ENCODE data around the gene PNCK. TPM values are rescaled to one million over a fixed set of nuclear protein-coding genes. Genes with fewer than 3 reads are reported as not detected.

Gene PNCK
- total and polyA plus RNA-seq, 2 of the 13 experiments (the other 11 are each of a cell fraction or from before 2014, with no cell fraction given), result 33.1 TPM; not detected in 1

DNA sequence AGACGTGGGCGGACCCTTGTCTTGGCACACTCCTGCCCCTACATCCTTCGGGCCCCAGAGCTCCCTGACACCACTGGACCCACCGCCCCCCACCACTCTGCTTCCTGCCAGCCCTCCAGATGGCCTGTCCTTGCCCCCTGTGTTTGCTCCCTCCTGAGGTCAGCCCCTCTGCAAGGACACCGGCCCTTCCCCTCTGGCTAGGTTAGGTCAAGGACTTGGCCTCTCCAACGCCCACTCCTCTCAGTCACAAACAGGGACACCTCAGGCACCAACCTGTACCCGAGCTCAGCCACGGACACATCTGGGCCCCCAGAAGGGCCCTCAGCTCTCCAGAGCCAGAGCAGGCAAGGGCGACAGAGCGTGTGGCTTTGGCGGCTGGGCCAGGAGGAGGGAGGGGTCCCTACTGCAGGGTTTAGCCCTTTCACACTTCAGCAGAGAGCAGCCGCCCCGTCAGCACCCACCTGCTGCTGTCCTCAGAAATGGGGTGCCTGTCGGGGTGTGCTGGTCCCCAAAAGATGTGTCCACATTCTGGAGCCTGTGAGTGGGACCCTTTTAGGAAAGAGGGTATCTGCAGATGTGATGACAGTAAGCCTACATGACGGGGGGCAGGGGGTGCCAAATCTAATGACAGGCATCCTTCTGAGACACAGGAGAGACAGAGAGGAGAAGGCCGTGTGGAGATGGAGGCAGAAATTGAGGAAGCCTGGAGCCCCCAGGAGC lies 50.1 kb downstream of the PNCK start (continued):
- peak; percentile 94 for TF ChIP-seq PAXIP1 (CRISPR knock-in tag; conservative IDR thresholded peaks at IDR 0.05)
- no peak for TF ChIP-seq HNRNPLL (IDR thresholded peaks at IDR 0.05; ENCODE audit: low read depth, low read length, poor library complexity, severe bottlenecking)
- TF ChIP-seq SRSF1 (optimal IDR thresholded peaks at IDR 0.05; ENCODE audit: low read depth, low read length), result no peak
- TF ChIP-seq HMG20A (CRISPR knock-in tag; IDR thresholded peaks at IDR 0.05; ENCODE audit: borderline replicate concordance), result peak; percentile 70; the same call in 1 of the 2 replicates
- TF ChIP-seq, protein P1, sequence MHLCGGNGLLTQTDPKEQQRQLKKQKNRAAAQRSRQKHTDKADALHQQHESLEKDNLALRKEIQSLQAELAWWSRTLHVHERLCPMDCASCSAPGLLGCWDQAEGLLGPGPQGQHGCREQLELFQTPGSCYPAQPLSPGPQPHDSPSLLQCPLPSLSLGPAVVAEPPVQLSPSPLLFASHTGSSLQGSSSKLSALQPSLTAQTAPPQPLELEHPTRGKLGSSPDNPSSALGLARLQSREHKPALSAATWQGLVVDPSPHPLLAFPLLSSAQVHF (CRISPR knock-in tag; IDR thresholded peaks at IDR 0.05), result 0 out of 2 replicates have a peak, but pooled peaks have one; percentile 24
- no peak for TF ChIP-seq ZNF792 (CRISPR knock-in tag; IDR thresholded peaks at IDR 0.05)
- TF ChIP-seq ZBTB38 (CRISPR knock-in tag; IDR thresholded peaks at IDR 0.05), result no peak
- no peak for TF ChIP-seq CSRNP2 (CRISPR knock-in tag; conservative IDR thresholded peaks at IDR 0.05; ENCODE audit: low read depth)
- no peak for TF ChIP-seq MAFK (conservative IDR thresholded peaks at IDR 0.05 in 1 of 2, IDR thresholded peaks at IDR 0.05 in 1 of 2; ENCODE audit: low read length in 2 of 2)
- TF ChIP-seq PATZ1 (CRISPR knock-in tag; IDR thresholded peaks at IDR 0.05), result peak; percentile 67
- peak; percentile 16 for TF ChIP-seq TEAD3 (CRISPR knock-in tag; optimal IDR thresholded peaks at IDR 0.05; ENCODE audit: borderline replicate concordance)
- no peak for TF ChIP-seq MAX (IDR thresholded peaks at IDR 0.05)
- no peak for TF ChIP-seq FLYWCH1 (CRISPR knock-in tag; IDR thresholded peaks at IDR 0.05)
- no peak for TF ChIP-seq ZNF570 (CRISPR knock-in tag; IDR thresholded peaks at IDR 0.05; ENCODE audit: borderline replicate concordance)
- TF ChIP-seq NRL (CRISPR knock-in tag; IDR thresholded peaks at IDR 0.05; ENCODE audit: borderline replicate concordance), result no peak
- no peak for TF ChIP-seq CSRNP1 (CRISPR knock-in tag; IDR thresholded peaks at IDR 0.05)
- peak; percentile 73; the same call in 1 of the 2 replicates for TF ChIP-seq HDAC1 (CRISPR knock-in tag; IDR thresholded peaks at IDR 0.05)
- TF ChIP-seq TSC22D2 (CRISPR knock-in tag; IDR thresholded peaks at IDR 0.05; ENCODE audit: borderline replicate concordance), result no peak
- TF ChIP-seq ZNF232 (CRISPR knock-in tag; IDR thresholded peaks at IDR 0.05; ENCODE audit: borderline replicate concordance), result no peak; the same call in 1 of the 2 replicates

Measured in HepG2 (cell line).